ENCODE measurements around the gene RPAP3. TPM values are rescaled to one million over a fixed set of nuclear protein-coding genes. Genes with fewer than 3 reads are reported as not detected.

The RPAP3 gene
- total and polyA plus RNA-seq, 9 of the 15 experiments (the other 6 are each of a cell fraction or from before 2014, with no cell fraction given): 40.0 to 92.1 (median 54.1) TPM

- TF ChIP-seq, protein P1, sequence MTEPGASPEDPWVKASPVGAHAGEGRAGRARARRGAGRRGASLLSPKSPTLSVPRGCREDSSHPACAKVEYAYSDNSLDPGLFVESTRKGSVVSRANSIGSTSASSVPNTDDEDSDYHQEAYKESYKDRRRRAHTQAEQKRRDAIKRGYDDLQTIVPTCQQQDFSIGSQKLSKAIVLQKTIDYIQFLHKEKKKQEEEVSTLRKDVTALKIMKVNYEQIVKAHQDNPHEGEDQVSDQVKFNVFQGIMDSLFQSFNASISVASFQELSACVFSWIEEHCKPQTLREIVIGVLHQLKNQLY (CRISPR knock-in tag; conservative IDR thresholded peaks at IDR 0.05): no peak
- TF ChIP-seq PPARD (CRISPR knock-in tag; IDR thresholded peaks at IDR 0.05) (no peak), RUNX1 (IDR thresholded peaks at IDR 0.05; ENCODE audit: low read depth) (no peak), ZBTB49 (CRISPR knock-in tag; IDR thresholded peaks at IDR 0.05; ENCODE audit: borderline replicate concordance) (no peak), ZNF395 (CRISPR knock-in tag; IDR thresholded peaks at IDR 0.05) (peak; percentile 61; the same call in 1 of the 2 replicates), POLR2B (IDR thresholded peaks at IDR 0.05; ENCODE audit: low read depth, partially characterized antibody) (peak; percentile 89), MYBL2 (IDR thresholded peaks at IDR 0.05; ENCODE audit: low read depth) (no peak), MYBL2 (CRISPR knock-in tag; IDR thresholded peaks at IDR 0.05; ENCODE audit: borderline replicate concordance) (no peak), XRCC3 (IDR thresholded peaks at IDR 0.05) (no peak), PTRF (tag; IDR thresholded peaks at IDR 0.05) (no peak), TAF9B (IDR thresholded peaks at IDR 0.05; ENCODE audit: partially characterized antibody) (peak; percentile 72), SRF (CRISPR knock-in tag; IDR thresholded peaks at IDR 0.05) (peak in 1 of 2 experiments; percentile 12; a peak in 1 of 4 replicates), ZNF431 (CRISPR knock-in tag; IDR thresholded peaks at IDR 0.05) (no peak), NCOA2 (IDR thresholded peaks at IDR 0.05; ENCODE audit: partially characterized antibody in 2 of 2) (no peak), C11orf30 (IDR thresholded peaks at IDR 0.05; ENCODE audit: low read depth) (peak; percentile 95), FOXJ3 (CRISPR knock-in tag; IDR thresholded peaks at IDR 0.05) (no peak), TCFL5 (CRISPR knock-in tag; conservative IDR thresholded peaks at IDR 0.05) (no peak)
- TF ChIP-seq, protein P2, sequence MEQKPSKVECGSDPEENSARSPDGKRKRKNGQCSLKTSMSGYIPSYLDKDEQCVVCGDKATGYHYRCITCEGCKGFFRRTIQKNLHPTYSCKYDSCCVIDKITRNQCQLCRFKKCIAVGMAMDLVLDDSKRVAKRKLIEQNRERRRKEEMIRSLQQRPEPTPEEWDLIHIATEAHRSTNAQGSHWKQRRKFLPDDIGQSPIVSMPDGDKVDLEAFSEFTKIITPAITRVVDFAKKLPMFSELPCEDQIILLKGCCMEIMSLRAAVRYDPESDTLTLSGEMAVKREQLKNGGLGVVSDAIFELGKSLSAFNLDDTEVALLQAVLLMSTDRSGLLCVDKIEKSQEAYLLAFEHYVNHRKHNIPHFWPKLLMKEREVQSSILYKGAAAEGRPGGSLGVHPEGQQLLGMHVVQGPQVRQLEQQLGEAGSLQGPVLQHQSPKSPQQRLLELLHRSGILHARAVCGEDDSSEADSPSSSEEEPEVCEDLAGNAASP (IDR thresholded peaks at IDR 0.05): no peak
- TF ChIP-seq, protein P3, sequence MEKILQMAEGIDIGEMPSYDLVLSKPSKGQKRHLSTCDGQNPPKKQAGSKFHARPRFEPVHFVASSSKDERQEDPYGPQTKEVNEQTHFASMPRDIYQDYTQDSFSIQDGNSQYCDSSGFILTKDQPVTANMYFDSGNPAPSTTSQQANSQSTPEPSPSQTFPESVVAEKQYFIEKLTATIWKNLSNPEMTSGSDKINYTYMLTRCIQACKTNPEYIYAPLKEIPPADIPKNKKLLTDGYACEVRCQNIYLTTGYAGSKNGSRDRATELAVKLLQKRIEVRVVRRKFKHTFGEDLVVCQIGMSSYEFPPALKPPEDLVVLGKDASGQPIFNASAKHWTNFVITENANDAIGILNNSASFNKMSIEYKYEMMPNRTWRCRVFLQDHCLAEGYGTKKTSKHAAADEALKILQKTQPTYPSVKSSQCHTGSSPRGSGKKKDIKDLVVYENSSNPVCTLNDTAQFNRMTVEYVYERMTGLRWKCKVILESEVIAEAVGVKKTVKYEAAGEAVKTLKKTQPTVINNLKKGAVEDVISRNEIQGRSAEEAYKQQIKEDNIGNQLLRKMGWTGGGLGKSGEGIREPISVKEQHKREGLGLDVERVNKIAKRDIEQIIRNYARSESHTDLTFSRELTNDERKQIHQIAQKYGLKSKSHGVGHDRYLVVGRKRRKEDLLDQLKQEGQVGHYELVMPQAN (IDR thresholded peaks at IDR 0.05; ENCODE audit: borderline replicate concordance): 0 out of 2 replicates have a peak, but pooled peaks have one; percentile 4
Observed at GRCh38 chr12:47705566-47706425, at the start of gene RPAP3 (continued).

Data from K562 (cell line).